GM21528 (cell line): ENCODE measurements around the gene SYVN1.
A peak's percentile ranks its signal among the peaks of the same experiment; 100 is the strongest.

Experiments
- ATAC-seq: cut with Tn5 transposase; IDR thresholded peaks from one replicate; pipeline ENCODE4 v1.9.1; 2021; ENCODE audit warnings: mild to moderate bottlenecking, moderate library complexity; ENCODE audit not compliant: unreplicated experiment, low FRiP score

SYVN1 gene

DNA sequence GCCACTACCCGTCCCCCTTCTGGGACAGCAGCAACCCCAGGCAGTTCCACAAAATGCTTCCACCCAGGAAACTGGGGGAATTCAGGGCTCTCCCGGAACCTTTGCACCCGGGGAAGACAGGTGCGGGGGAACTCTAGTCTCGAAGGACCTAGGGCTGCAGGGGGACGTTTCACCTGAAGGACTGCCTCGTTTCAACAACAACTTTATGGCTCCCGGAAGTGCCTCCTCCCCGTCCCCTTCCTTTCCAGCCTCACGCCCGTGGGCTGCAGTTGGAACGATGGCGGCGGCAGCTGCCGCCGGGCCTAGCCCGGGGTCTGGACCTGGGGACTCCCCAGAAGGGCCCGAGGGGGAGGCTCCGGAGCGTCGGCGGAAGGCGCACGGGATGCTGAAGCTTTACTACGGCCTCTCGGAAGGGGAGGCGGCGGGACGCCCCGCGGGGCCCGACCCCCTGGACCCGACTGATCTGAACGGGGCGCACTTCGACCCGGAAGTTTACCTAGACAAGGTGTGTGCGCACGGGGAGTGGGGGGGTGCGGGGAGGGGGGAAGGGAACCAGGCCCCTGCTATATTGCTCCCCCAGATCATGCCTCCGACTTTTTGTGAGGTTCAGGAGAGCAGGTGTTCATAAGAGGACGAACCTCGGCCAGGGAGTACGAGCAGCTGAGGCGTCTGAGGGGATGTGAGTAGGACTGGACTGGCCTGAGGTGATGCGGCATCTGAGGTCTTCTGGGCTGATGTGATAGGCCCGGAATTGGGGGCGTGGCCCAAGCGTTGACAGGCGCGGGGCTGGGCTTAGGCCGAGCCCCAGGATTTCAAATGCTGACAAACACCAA, 38.1 kb downstream of the SYVN1 start, which contains the start of gene VPS51:
TSS of gene VPS51 (plus strand) at position 241 of the 833 bp plus-strand sequence. CDS start at position 278, 37 bp downstream.
- peak; percentile 75 for ATAC-seq

DNA sequence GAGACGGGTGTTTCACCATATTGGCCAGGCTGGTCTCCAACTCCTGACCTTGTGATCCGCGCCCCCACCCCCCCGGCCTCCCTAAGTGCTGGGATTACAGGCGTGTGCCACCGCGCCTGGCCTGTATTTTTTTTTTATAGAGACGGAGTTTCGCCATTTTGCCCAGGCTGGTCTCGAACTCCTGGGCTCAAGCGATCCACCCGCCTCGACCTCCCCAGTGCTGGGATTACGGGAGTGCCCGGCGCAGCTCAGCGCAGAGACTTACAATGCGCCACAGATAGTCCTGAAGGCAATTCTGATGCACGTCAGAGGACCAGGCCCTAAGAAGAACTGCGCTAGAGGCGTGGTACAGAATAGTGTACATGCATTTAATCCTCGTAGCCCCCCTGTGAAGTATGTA, 38.9 kb downstream of the SYVN1 start:
- no peak for ATAC-seq

DNA sequence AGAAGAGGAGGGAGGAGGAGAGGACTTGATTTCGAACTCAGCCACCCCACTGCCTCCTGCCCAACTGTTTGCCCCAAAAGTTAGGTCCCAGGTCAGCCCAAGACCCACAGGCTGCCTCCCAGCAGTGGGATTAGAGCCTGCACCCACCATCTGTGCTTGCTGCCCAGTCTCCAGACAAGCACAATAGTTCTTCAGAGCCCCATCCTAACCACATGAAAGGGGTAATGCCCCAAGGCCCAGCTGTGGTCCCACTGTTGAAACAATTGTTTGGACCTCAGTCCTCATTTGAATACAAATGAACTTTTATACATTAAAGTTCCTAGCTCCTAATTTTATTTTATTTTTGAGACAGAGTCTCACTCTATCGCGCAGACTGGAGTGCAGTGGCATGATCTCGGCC, 43.7 kb downstream of the SYVN1 start:
- ATAC-seq: no peak

DNA sequence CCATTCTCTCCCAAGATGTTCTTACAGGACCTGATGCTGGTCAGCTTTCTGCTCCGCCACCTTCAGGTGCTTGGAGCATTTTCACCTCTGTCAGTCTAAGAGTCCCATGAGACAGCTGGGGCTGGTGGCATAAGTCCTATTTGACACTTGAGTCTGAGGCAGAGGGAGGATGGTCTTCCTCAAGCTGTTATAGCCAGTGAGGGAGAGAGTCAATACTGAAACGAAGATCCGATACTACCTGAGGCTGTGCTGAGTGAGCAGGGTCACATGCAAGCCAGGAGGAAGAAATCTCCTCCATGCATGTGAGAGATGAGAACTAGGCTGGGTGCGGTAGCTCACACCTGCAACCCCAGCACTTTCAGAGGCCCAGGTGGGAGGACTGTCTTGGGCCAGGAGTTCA, 44.7 kb downstream of the SYVN1 start:
- no peak for ATAC-seq

DNA sequence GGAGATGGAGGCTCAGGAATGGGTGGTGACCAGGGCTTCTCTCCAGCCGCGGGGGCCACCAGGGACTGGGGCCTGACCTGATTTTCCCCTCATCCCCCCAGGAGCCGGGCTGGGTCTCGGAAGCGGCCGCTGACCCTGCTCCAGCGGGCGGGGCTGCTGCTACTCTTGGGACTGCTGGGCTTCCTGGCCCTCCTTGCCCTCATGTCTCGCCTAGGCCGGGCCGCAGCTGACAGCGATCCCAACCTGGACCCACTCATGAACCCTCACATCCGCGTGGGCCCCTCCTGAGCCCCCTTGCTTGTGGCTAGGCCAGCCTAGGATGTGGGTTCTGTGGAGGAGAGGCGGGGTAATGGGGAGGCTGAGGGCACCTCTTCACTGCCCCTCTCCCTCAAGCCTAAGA, 46.5 kb downstream of the SYVN1 start:
- ATAC-seq: no peak

DNA sequence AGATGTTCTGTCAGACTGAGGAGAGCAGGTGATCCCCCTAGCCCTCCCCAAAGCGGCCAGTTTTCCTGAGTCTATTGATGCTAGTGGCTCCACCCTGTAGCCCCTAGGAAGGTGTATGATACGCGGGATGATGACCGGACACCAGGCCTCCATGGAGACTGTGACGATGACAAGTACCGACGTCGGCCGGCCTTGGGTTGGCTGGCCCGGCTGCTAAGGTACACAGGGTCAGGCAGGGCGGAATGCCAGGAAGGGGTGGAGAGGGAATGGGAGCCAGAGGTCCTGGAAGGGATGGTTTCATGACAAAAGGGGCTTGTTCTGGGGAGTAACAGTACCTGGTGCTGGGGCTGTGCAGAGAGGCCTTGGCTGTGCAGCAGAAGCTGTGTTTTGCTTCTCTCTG, 47.1 kb downstream of the SYVN1 start:
- ATAC-seq: no peak

DNA sequence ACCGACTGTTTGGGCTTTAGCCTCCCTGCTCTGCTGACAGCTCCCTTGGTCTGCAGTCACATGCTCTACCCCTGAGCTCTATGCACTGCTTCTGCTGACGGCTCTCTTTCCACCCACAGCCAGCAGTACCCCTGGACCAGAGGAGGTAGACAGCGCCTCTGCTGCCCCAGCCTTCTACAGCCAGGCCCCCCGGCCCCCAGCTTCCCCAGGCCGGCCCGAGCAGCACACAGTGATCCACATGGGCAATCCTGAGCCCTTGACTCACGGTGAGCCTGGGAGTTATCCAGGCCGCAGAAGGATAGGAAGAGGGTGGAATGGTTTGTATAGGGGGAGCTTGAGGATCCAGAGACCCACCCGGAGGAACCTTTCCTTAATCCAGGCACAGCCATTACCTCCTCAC, 47.5 kb downstream of the SYVN1 start:
- no peak for ATAC-seq

DNA sequence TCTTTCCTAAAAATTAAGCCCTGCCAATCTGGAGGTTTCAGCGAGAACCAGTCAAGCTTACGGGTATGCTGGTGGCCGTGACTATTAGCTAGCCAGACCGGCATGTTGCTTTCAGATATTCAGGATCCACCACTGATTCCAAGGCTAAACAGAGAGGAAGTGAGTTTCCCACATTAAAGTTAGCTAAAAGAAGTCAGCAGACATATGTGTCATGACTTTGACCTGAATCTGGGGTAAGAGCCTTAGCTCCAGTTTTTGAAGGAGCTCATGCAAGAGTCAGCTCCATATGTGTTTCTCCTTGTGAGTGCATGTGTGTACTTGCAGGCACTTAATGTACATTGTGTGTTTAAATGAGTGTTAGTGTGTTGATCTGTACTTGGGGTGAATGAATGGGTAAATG, 48.9 kb downstream of the SYVN1 start:
- no peak for ATAC-seq

DNA sequence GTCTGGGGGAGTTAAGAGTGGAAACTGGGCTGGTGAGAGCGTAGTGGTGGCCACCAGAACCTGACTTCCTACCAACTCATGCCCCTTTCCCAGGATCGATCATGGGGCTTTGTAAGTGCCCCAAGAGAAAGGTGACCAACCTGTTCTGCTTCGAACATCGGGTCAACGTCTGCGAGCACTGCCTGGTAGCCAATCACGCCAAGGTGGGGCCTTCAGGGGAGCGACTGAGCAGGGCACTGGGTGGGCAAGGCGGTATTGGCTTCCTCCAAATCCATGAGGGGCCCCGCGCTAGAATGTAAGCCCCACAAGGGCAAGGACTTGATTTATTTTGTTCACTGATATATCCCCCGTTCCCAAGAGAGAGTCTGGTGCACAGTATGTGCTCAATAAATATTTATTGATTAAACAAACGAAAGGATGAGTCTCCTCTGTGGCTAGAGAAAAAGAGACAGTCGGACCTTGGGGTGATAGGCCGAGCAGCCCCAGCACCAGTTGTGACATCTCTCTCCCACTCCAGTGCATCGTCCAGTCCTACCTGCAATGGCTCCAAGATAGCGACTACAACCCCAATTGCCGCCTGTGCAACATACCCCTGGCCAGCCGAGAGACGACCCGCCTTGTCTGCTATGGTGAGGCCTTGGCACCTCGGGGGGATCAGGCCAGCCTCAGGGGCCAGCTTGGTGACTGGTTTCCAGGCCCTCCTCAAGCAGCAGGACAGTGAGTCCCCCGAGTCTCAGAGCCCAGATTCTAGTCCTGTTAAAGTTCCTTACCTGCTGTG, 49.5 kb downstream of the SYVN1 start:
- peak; percentile 8 for ATAC-seq

DNA sequence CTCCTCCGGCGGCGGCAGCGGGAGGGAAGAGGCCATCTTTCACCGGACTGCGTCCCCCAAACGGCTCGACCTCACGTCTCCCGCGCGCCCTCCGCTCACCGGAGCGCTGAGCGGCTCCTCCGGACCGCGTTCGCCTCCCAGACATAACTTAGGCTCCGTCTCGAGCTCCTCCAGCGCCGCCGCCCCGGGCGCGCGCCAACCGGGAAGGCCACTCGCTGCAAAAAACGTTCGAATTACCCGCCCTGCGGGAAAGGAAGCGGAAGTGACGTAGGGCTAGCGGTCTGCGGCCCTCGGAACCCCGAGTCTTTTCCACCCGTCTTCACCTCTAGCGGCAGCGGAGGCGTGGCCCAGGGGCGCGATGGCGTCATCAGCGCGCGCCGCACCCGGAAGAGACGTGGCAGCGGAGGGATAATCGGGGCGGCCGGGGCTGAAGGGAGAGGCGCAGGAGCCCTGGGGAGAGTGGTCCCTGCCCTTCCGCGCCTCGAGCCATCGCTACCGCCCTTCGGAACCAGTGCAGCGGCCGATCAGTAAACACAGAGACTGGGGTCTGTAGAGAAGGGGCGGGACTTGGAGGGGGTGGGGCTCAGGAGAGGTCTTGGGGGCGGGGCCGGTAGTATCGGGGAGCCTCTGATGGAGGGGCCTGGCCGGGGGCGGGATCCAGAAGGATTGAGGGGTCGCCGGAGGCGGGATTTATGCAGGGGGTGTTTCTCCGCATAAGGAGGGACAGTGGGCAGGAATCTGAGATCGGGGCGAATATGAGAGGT, 50.3 kb downstream of the SYVN1 start, which contains the start of the genes CDCA5 and ZFPL1:
TSS of gene CDCA5 (minus strand) at position 207 of the 764 bp plus-strand sequence. CDS start at position 145, 62 bp downstream.
TSS of gene ZFPL1 (plus strand) at position 389 of the 764 bp plus-strand sequence. CDS start 477 bp downstream, outside the sequence.
- peak; percentile 67 for ATAC-seq

DNA sequence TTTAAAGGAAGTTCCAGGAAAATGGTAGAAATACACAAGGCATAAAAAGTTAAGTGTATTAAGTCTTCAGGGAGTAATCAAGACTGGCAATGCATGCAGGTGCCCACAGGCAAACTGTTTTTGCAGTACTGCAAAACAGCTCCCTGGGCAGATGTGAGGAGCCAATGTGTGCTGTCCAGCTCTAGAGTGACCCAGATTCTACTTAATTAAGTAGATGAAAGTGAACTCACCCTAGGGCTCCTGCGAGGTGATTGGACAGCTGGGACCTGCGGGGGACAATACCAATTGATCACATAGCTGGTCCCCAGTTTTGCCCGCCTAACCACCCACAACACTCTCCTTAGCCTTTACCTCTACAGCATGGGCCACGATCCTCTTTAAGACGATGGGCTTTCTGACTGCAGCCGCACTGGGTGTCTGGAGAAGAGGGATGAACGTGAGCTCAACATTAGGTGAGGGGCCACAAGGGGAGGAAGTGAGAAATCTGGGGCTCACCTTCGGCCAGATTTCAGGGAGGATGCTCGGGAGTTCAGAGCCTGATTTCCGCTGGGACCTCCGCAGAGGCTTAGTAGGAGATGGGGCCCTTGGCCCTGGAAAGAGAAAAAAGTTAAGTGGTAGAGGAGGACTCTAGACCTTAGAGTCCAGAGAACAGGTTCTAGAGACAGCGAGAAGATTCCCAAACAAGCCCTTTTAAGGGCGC, 51.0 kb downstream of the SYVN1 start:
- peak; percentile 22 for ATAC-seq

DNA sequence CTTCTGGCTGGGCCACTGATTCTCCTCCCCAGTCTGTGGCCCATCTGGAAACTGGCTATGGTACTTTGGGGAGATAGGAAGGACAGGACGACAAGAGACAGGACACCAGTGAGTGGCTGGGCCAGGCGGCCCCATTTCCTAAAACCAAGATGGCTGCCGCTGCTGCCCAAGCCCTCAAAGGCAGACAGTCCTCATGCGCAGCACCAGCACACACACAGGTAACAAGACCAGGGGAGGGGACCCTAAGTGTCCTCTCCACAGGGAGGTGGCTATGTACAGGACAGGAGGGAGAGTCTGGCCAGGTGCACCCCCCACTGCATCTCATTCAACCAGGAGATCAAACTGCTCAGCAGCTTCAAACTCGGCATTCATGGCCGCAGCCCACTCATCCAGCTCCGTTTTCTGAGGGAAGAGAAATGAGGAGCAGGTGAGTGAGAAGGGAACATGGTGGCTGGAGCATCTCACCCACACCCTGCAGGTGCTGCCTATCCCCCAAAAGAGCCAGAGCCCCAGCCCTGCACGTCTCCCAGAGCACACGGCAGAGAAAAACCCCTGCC, 55.5 kb downstream of the SYVN1 start:
- ATAC-seq: no peak

DNA sequence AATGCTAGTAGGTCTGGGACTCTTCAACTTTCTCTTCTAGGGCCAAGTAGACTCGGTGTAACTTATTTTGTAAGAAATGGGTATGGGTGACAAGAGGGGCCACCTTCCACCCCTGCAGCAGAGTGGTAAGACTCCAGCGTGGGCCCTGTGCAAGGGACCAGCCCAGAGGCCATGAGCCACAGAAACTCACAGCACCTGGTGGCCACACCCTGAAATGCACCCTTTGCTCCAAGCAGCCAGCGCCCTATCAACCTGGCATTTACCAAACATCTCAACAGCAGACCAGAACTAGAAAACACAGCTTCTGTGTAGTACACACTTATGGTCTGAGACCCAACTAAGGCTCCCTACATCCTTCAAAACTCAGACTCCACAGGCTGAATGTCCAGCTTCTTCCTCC, 56.2 kb downstream of the SYVN1 start:
- ATAC-seq: no peak

DNA sequence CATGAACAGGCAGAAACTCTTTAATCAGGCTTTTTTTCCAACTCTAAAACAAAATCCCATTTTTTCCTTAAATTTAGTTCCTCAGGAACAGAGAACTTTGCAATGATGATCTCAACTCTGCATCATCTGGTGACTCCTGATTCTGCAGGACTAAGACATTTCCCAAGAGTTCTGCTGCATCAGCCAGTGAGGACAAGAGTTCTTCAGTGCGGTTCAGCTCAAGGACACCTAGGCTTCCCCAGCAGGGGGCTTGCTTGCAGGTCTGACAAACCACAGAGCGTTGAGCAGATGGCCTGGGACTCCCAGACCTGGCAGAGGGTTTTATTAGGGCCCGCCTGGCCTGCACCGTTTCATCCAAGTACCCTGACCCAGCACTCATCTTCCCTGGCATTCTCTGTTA, 56.9 kb downstream of the SYVN1 start:
- ATAC-seq: no peak
